ENCODE measurements around the gene NRL.

Gene NRL

GRCh38 chr14:24072881-24073877 lies 41.6 kb downstream of the NRL start:
- in situ Hi-C loops (cut with HindIII; ENCODE audit: low pct_ligation_motif_present, low sequenced_read_pairs) = no loop called here
- no peak for DNase-seq
- peaks cover 6% of the 10 kb centered on the region for H3K27me3 ChIP-seq (replicated peaks)
- no peak overlapping the region for H3K4me3 ChIP-seq (ENCODE audit: low read depth, low read length)
- no peaks in the 10 kb centered on the region for H3K36me3 ChIP-seq (replicated peaks)
- TF ChIP-seq CTCF (IDR thresholded peaks at IDR 0.05; ENCODE audit: low read depth, low read length, missing control alignments) = no peak
- no peak overlapping the region for H3K27ac ChIP-seq

- H3K4me3 ChIP-seq (ENCODE audit: low read depth, low read length) = no peak overlapping the region
- no peaks in the 10 kb centered on the region for H3K36me3 ChIP-seq (replicated peaks)
- H3K27ac ChIP-seq = no peak overlapping the region
- DNase-seq = no peak
- in situ Hi-C loops (cut with HindIII; ENCODE audit: low pct_ligation_motif_present, low sequenced_read_pairs) = no loop called here
- TF ChIP-seq CTCF (IDR thresholded peaks at IDR 0.05; ENCODE audit: low read depth, low read length, missing control alignments) = no peak
- H3K27me3 ChIP-seq (replicated peaks) = peaks cover 6% of the 10 kb centered on the region
Measured at GRCh38 chr14:24072436-24072835, 42.3 kb downstream of the NRL start.

- Histone ChIP-seq H3K27ac (no peak overlapping the region), H3K36me3 (replicated peaks) (no peaks in the 10 kb centered on the region), H3K4me3 (ENCODE audit: low read depth, low read length) (no peak overlapping the region), H3K27me3 (replicated peaks) (peaks cover 6% of the 10 kb centered on the region)
- no peak for TF ChIP-seq CTCF (IDR thresholded peaks at IDR 0.05; ENCODE audit: low read depth, low read length, missing control alignments)
- in situ Hi-C loops (cut with HindIII; ENCODE audit: low pct_ligation_motif_present, low sequenced_read_pairs) = no loop called here
- no peak for DNase-seq
Measured at GRCh38 chr14:24071836-24072430, 42.8 kb downstream of the NRL start.

- in situ Hi-C loops (cut with HindIII; ENCODE audit: low pct_ligation_motif_present, low sequenced_read_pairs) = no loop called here
- Histone ChIP-seq H3K36me3 (replicated peaks) (no peaks in the 10 kb centered on the region), H3K4me3 (ENCODE audit: low read depth, low read length) (no peak within 1 kb of the TSS), H3K27ac (no peak within 1 kb of the TSS), H3K27me3 (replicated peaks) (peaks cover 6% of the 10 kb centered on the region)
- DNase-seq = no peak
- no peak for TF ChIP-seq CTCF (IDR thresholded peaks at IDR 0.05; ENCODE audit: low read depth, low read length, missing control alignments)
Measured at GRCh38 chr14:24071144-24071697, 43.5 kb downstream of the NRL start, which contains the start of gene CPNE6. Gene CPNE6, plus strand, starts transcription at chr14:24071562. Its CDS starts 1,375 bp downstream, at chr14:24072937.

DNA sequence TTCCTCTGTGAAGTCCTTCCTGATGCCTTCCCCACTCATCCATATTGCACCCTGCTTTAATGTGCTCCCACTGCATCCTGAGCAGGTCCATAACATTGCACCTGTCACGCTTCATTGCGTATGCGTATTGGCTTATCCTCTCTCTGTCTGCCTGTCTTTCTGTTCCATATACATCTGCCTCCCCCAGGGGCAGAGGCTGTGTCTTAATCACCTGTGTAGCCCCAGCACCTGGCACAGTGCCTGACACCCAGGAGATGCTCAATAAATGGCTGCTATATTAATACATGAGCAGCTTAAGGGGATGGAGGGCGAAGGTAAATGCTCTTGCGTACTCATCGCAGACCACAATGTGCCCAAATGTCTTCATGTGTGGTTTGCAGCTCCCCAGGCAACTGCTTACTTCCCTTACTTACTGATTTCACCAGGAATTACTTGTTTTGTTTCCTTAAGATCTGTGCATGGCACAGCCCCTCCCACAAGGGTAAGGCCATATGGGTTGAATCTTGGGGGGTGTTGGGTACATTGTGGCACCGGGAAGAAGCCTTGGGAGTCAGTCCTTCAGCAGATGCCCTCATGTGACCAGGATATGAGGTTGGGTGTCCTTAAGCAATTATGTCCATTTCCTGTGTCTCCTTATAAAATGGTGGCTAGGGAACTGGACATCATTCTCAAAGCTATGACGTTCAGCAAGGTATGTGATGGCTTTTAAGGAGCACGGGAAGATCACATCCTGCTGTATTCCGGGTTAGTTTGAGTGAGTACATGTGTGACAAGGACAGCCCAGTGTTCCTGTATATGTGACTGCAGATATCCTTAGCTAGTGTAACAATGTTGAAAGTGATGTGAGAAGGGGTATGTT lies 44.2 kb downstream of the NRL start:
- in situ Hi-C loops (cut with HindIII; ENCODE audit: low pct_ligation_motif_present, low sequenced_read_pairs) = no loop called here
- no peak for DNase-seq
- Histone ChIP-seq H3K4me3 (ENCODE audit: low read depth, low read length) (no peak overlapping the region), H3K27ac (no peak overlapping the region), H3K27me3 (replicated peaks) (peaks cover 6% of the 10 kb centered on the region), H3K36me3 (replicated peaks) (no peaks in the 10 kb centered on the region)
- TF ChIP-seq CTCF (IDR thresholded peaks at IDR 0.05; ENCODE audit: low read depth, low read length, missing control alignments) = no peak

Measured in brain microvascular endothelial cell (primary cell).